Measurements from ENCODE around the gene PHC3.
"Not testable (repeated sequence)": the region's sequence is repeated elsewhere in the genome, so short reads cannot be mapped to it uniquely, and the experiment has no call there.

The PHC3 gene

GRCh38 chr3:170211668-170212067, 30.1 kb upstream of the PHC3 start:
- Histone ChIP-seq H3K27ac (ENCODE audit: low read length) (no peak overlapping the region), H3K4me1 (ENCODE audit: control insufficient read depth, insufficient read depth, low read length) (no peaks in the 10 kb centered on the region), H3K9me3 (ENCODE audit: control insufficient read depth, insufficient read depth, low read length) (no peaks in the 10 kb centered on the region), H3K4me3 (ENCODE audit: low read length) (no peak overlapping the region), H3K36me3 (ENCODE audit: control insufficient read depth, insufficient read depth, low read length) (no peaks in the 10 kb centered on the region), H3K27me3 (ENCODE audit: control insufficient read depth, insufficient read depth, low read length) (no peaks in the 10 kb centered on the region)
- no peak for DNase-seq (ENCODE audit: low read depth, low spot score)
- no CpG with 5 or more reads among the region's 1 CpG for WGBS (ENCODE audit: insufficient coverage, insufficient read length)

GRCh38 chr3:170207717-170208116, 26.2 kb upstream of the PHC3 start:
- no peaks in the 10 kb centered on the region for H3K27me3 ChIP-seq (ENCODE audit: control insufficient read depth, insufficient read depth, low read length)
- DNase-seq (ENCODE audit: low read depth, low spot score) = no peak
- no peaks in the 10 kb centered on the region for H3K36me3 ChIP-seq (ENCODE audit: control insufficient read depth, insufficient read depth, low read length)
- WGBS (ENCODE audit: insufficient coverage, insufficient read length) = no CpG with 5 or more reads among the region's 6 CpGs
- no peak overlapping the region for H3K4me3 ChIP-seq (ENCODE audit: low read length)
- H3K4me1 ChIP-seq (ENCODE audit: control insufficient read depth, insufficient read depth, low read length) = no peaks in the 10 kb centered on the region; the same call in 1 of the 2 replicates
- H3K27ac ChIP-seq (ENCODE audit: low read length) = no peak overlapping the region
- H3K9me3 ChIP-seq (ENCODE audit: control insufficient read depth, insufficient read depth, low read length) = no peaks in the 10 kb centered on the region

GRCh38 chr3:170206164-170206762, 24.7 kb upstream of the PHC3 start:
- not testable (repeated sequence) for H3K36me3 ChIP-seq (ENCODE audit: control insufficient read depth, insufficient read depth, low read length)
- WGBS (ENCODE audit: insufficient coverage, insufficient read length) = no CpG with 5 or more reads among the region's 11 CpGs

GRCh38 chr3:170205302-170205701, 23.8 kb upstream of the PHC3 start:
- H3K36me3 ChIP-seq (ENCODE audit: control insufficient read depth, insufficient read depth, low read length) = no peaks in the 10 kb centered on the region
- H3K27me3 ChIP-seq (ENCODE audit: control insufficient read depth, insufficient read depth, low read length) = no peaks in the 10 kb centered on the region
- H3K9me3 ChIP-seq (ENCODE audit: control insufficient read depth, insufficient read depth, low read length) = no peaks in the 10 kb centered on the region
- no peak overlapping the region for H3K27ac ChIP-seq (ENCODE audit: low read length)
- no CpG with 5 or more reads among the region's 2 CpGs for WGBS (ENCODE audit: insufficient coverage, insufficient read length)
- DNase-seq (ENCODE audit: low read depth, low spot score) = no peak
- H3K4me3 ChIP-seq (ENCODE audit: low read length) = no peak overlapping the region
- H3K4me1 ChIP-seq (ENCODE audit: control insufficient read depth, insufficient read depth, low read length) = no peaks in the 10 kb centered on the region; the same call in 1 of the 2 replicates

More at GRCh38 chr3:170206164-170206762, 24.7 kb upstream of the PHC3 start:
- H3K9me3 ChIP-seq (ENCODE audit: control insufficient read depth, insufficient read depth, low read length); DNase-seq (ENCODE audit: low read depth, low spot score); H3K27me3 ChIP-seq (ENCODE audit: control insufficient read depth, insufficient read depth, low read length); H3K4me3 ChIP-seq (ENCODE audit: low read length); H3K27ac ChIP-seq (ENCODE audit: low read length); H3K4me1 ChIP-seq (ENCODE audit: control insufficient read depth, insufficient read depth, low read length): not testable (repeated sequence)

GRCh38 chr3:170204509-170204908, 23.0 kb upstream of the PHC3 start:
- no CpG with 5 or more reads among the region's 10 CpGs for WGBS (ENCODE audit: insufficient coverage, insufficient read length)

GRCh38 chr3:170204023-170204472, 22.5 kb upstream of the PHC3 start:
- H3K4me1 ChIP-seq (ENCODE audit: control insufficient read depth, insufficient read depth, low read length) = no peaks in the 10 kb centered on the region; the same call in 1 of the 2 replicates
- no CpG with 5 or more reads among the region's 3 CpGs for WGBS (ENCODE audit: insufficient coverage, insufficient read length)
- H3K9me3 ChIP-seq (ENCODE audit: control insufficient read depth, insufficient read depth, low read length) = no peaks in the 10 kb centered on the region
- no peaks in the 10 kb centered on the region for H3K27me3 ChIP-seq (ENCODE audit: control insufficient read depth, insufficient read depth, low read length)
- H3K4me3 ChIP-seq (ENCODE audit: low read length) = no peak overlapping the region
- H3K36me3 ChIP-seq (ENCODE audit: control insufficient read depth, insufficient read depth, low read length) = no peaks in the 10 kb centered on the region
- no peak overlapping the region for H3K27ac ChIP-seq (ENCODE audit: low read length)
- DNase-seq (ENCODE audit: low read depth, low spot score) = no peak

More at GRCh38 chr3:170204509-170204908, 23.0 kb upstream of the PHC3 start:
- Histone ChIP-seq H3K36me3 (ENCODE audit: control insufficient read depth, insufficient read depth, low read length) (no peaks in the 10 kb centered on the region), H3K4me3 (ENCODE audit: low read length) (no peak overlapping the region), H3K4me1 (ENCODE audit: control insufficient read depth, insufficient read depth, low read length) (no peaks in the 10 kb centered on the region; the same call in 1 of the 2 replicates), H3K9me3 (ENCODE audit: control insufficient read depth, insufficient read depth, low read length) (no peaks in the 10 kb centered on the region), H3K27ac (ENCODE audit: low read length) (no peak overlapping the region), H3K27me3 (ENCODE audit: control insufficient read depth, insufficient read depth, low read length) (no peaks in the 10 kb centered on the region)
- DNase-seq (ENCODE audit: low read depth, low spot score) = no peak

GRCh38 chr3:170203457-170203856, 21.9 kb upstream of the PHC3 start:
- no peak overlapping the region for H3K4me3 ChIP-seq (ENCODE audit: low read length)
- H3K9me3 ChIP-seq (ENCODE audit: control insufficient read depth, insufficient read depth, low read length) = no peaks in the 10 kb centered on the region
- H3K27ac ChIP-seq (ENCODE audit: low read length) = no peak overlapping the region
- no peaks in the 10 kb centered on the region for H3K27me3 ChIP-seq (ENCODE audit: control insufficient read depth, insufficient read depth, low read length)
- H3K36me3 ChIP-seq (ENCODE audit: control insufficient read depth, insufficient read depth, low read length) = no peaks in the 10 kb centered on the region
- no peaks in the 10 kb centered on the region; the same call in 1 of the 2 replicates for H3K4me1 ChIP-seq (ENCODE audit: control insufficient read depth, insufficient read depth, low read length)
- DNase-seq (ENCODE audit: low read depth, low spot score) = no peak
- no CpG with 5 or more reads among the region's 4 CpGs for WGBS (ENCODE audit: insufficient coverage, insufficient read length)

- Histone ChIP-seq H3K27me3 (ENCODE audit: control insufficient read depth, insufficient read depth, low read length) (no peaks in the 10 kb centered on the region), H3K4me1 (ENCODE audit: control insufficient read depth, insufficient read depth, low read length) (no peaks in the 10 kb centered on the region; the same call in 1 of the 2 replicates), H3K4me3 (ENCODE audit: low read length) (no peak overlapping the region), H3K27ac (ENCODE audit: low read length) (no peak overlapping the region), H3K9me3 (ENCODE audit: control insufficient read depth, insufficient read depth, low read length) (no peaks in the 10 kb centered on the region), H3K36me3 (ENCODE audit: control insufficient read depth, insufficient read depth, low read length) (no peaks in the 10 kb centered on the region)
- no peak for DNase-seq (ENCODE audit: low read depth, low spot score)
- WGBS (ENCODE audit: insufficient coverage, insufficient read length) = no CpG with 5 or more reads among the region's 5 CpGs
These were observed 20.0 kb upstream of the PHC3 start for GRCh38 chr3:170201527-170201926.

GRCh38 chr3:170200987-170201386, 19.5 kb upstream of the PHC3 start:
- no peaks in the 10 kb centered on the region for H3K36me3 ChIP-seq (ENCODE audit: control insufficient read depth, insufficient read depth, low read length)
- no peak for DNase-seq (ENCODE audit: low read depth, low spot score)
- no peak overlapping the region for H3K4me3 ChIP-seq (ENCODE audit: low read length)
- no peaks in the 10 kb centered on the region for H3K9me3 ChIP-seq (ENCODE audit: control insufficient read depth, insufficient read depth, low read length)
- H3K4me1 ChIP-seq (ENCODE audit: control insufficient read depth, insufficient read depth, low read length) = no peaks in the 10 kb centered on the region; the same call in 1 of the 2 replicates
- H3K27ac ChIP-seq (ENCODE audit: low read length) = no peak overlapping the region
- H3K27me3 ChIP-seq (ENCODE audit: control insufficient read depth, insufficient read depth, low read length) = no peaks in the 10 kb centered on the region

GRCh38 chr3:170196833-170197232, 15.3 kb upstream of the PHC3 start:
- DNase-seq (ENCODE audit: low read depth, low spot score) = no peak
- Histone ChIP-seq H3K9me3 (ENCODE audit: control insufficient read depth, insufficient read depth, low read length) (no peaks in the 10 kb centered on the region), H3K27ac (ENCODE audit: low read length) (no peak overlapping the region), H3K4me1 (ENCODE audit: control insufficient read depth, insufficient read depth, low read length) (no peaks in the 10 kb centered on the region), H3K4me3 (ENCODE audit: low read length) (no peak overlapping the region), H3K36me3 (ENCODE audit: control insufficient read depth, insufficient read depth, low read length) (no peaks in the 10 kb centered on the region), H3K27me3 (ENCODE audit: control insufficient read depth, insufficient read depth, low read length) (no peaks in the 10 kb centered on the region)
- no CpG with 5 or more reads among the region's 3 CpGs for WGBS (ENCODE audit: insufficient coverage, insufficient read length)

- not testable (repeated sequence) for H3K27ac ChIP-seq (ENCODE audit: low read length); H3K36me3 ChIP-seq (ENCODE audit: control insufficient read depth, insufficient read depth, low read length); H3K4me1 ChIP-seq (ENCODE audit: control insufficient read depth, insufficient read depth, low read length); H3K27me3 ChIP-seq (ENCODE audit: control insufficient read depth, insufficient read depth, low read length); H3K4me3 ChIP-seq (ENCODE audit: low read length); H3K9me3 ChIP-seq (ENCODE audit: control insufficient read depth, insufficient read depth, low read length); DNase-seq (ENCODE audit: low read depth, low spot score)
- no CpG with 5 or more reads among the region's 3 CpGs for WGBS (ENCODE audit: insufficient coverage, insufficient read length)
These were observed 14.2 kb upstream of the PHC3 start for GRCh38 chr3:170195759-170196158.

Measured in iPS DF 6.9 (cell line).